Testis (tissue), 2 donors: ENCODE results near the gene MIB1.

Experiments
- CTCF ChIP-seq, 3 experiments: fragments of 450-650 bp in 2 of 3; fragments of 200-600 bp in 1 of 3; sonication (generic) in 1 of 3; IDR thresholded peaks; one replicate each; pipeline ENCODE4 v1.5.1; 2016 to 2019; ENCODE audit warnings: antibody characterized with exemption in 3 of 3, mild to moderate bottlenecking in 2 of 3, moderate library complexity in 1 of 3
- POLR2A ChIP-seq: fragments of 450-650 bp; IDR thresholded peaks from one replicate; pipeline ENCODE4 v1.6.1; 2017; ENCODE audit warnings: antibody characterized with exemption, mild to moderate bottlenecking, moderate library complexity

DNA sequence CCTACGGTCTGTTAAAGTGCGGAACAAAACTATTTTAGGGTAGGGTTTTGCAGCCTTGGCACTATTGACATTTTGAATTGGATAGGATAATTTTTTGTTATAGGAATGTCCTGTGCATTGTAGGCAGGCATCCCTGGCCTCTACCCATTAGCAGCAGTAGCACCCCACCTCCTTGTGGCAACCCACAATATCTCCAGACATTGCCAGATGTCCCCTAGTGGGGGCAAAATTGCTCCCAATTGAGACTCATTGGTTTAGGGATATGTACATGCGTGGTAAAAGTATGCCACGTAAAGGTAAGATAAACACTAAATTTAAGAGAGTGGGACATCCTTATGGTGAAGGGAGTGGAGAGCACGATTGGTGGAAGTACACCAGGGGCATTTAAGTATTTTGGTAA lies 4.6 kb downstream of the MIB1 start:
- TF ChIP-seq CTCF (IDR thresholded peaks at IDR 0.05) (no peak), POLR2A (no peak)
